GM21447 (cell line): ENCODE data around the gene FYN.
A peak's percentile ranks its signal among the peaks of the same experiment; 100 is the strongest.
"Not testable (repeated sequence)": the region's sequence is repeated elsewhere in the genome, so short reads cannot be mapped to it uniquely, and the experiment has no call there.

Experiments
- ATAC-seq: cut with Tn5 transposase; IDR thresholded peaks from one replicate; pipeline ENCODE4 v1.9.1; 2021; ENCODE audit not compliant: unreplicated experiment

Gene FYN

GRCh38 chr6:111835398-111835797 lies 37.9 kb downstream of the FYN start:
- not testable (repeated sequence) for ATAC-seq

GRCh38 chr6:111834356-111834755 lies 38.9 kb downstream of the FYN start:
- no peak for ATAC-seq

- ATAC-seq: peak; percentile 46
Observed at GRCh38 chr6:111832833-111833418, 40.3 kb downstream of the FYN start.

- ATAC-seq: no peak
Observed at GRCh38 chr6:111831408-111831807, 41.8 kb downstream of the FYN start.

- ATAC-seq: no peak
Observed at GRCh38 chr6:111829998-111830397, 43.3 kb downstream of the FYN start.

GRCh38 chr6:111829581-111829980 lies 43.7 kb downstream of the FYN start:
- ATAC-seq: no peak

- no peak for ATAC-seq
Observed at GRCh38 chr6:111828809-111829208, 44.4 kb downstream of the FYN start.

- no peak for ATAC-seq
Observed at GRCh38 chr6:111825439-111826086, 47.7 kb downstream of the FYN start.

- peak; percentile 92 for ATAC-seq
Observed at GRCh38 chr6:111824608-111825337, 48.5 kb downstream of the FYN start.

GRCh38 chr6:111823831-111824607 lies 49.2 kb downstream of the FYN start:
- ATAC-seq: no peak

GRCh38 chr6:111823012-111823411 lies 50.2 kb downstream of the FYN start:
- no peak for ATAC-seq

- no peak for ATAC-seq
Observed at GRCh38 chr6:111819458-111819857, 53.8 kb downstream of the FYN start.

- ATAC-seq: no peak
Observed at GRCh38 chr6:111818539-111819226, 54.6 kb downstream of the FYN start.

- ATAC-seq: no peak
Observed at GRCh38 chr6:111817451-111818120, 55.7 kb downstream of the FYN start.

GRCh38 chr6:111813677-111814310 lies 59.5 kb downstream of the FYN start:
- no peak for ATAC-seq

- no peak for ATAC-seq
Observed at GRCh38 chr6:111813237-111813636, 60.0 kb downstream of the FYN start.

GRCh38 chr6:111812060-111813038 lies 60.9 kb downstream of the FYN start:
- ATAC-seq: no peak

GRCh38 chr6:111810294-111811131 lies 62.7 kb downstream of the FYN start:
- ATAC-seq: no peak
